ENCODE results near the gene GNAQ. TPM values are rescaled to one million over a fixed set of nuclear protein-coding genes. Genes with fewer than 3 reads are reported as not detected.

The GNAQ gene
- total RNA-seq, 3 donors from 2014 or later (not counting 1 experiment from before 2014, with no cell fraction given) = 17.8 to 51.6 (median 24.5) TPM

DNA sequence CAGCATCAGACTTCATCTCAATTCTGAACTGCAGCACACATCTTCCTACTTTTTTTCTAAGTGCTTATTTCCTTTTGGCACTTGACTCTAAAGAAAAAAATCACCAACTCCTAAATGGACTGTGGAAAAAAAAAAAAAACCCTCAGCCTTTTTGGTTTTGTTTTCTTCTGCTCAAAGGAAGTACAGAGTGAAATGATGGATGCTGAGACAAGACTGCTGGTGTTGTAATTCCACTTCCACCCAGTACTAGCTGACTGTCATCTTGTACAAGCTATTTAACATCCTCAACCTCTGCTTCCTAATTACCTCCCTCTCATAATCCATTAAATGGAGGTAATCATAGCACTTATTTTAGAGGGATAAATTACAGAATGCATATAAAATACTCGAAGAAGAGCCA lies 212.0 kb downstream of the GNAQ start:
- DNase-seq = no peak
- Mint-ChIP-seq H3K9me3 (no peaks in the 10 kb centered on the region), H3K36me3 (no peaks in the 10 kb centered on the region), H3K27me3 (ENCODE audit: low read depth in 2 of 2) (peaks cover 0 to 2% of the 10 kb centered on the region in 2 donors), H3K27ac (no peak overlapping the region), H3K4me1 (no peaks in the 10 kb centered on the region), H3K4me3 (no peak overlapping the region)
- Histone ChIP-seq H3K36me3 (ENCODE audit: control insufficient read depth, insufficient read depth, low read length) (no peaks in the 10 kb centered on the region), H3K27me3 (ENCODE audit: control insufficient read depth, insufficient read depth, low read length) (no peaks in the 10 kb centered on the region), H3K9me3 (ENCODE audit: control insufficient read depth, insufficient read depth, low read length) (no peaks in the 10 kb centered on the region), H3K4me1 (ENCODE audit: control insufficient read depth, insufficient read depth, low read length) (no peaks in the 10 kb centered on the region), H3K27ac (ENCODE audit: low read length) (no peak overlapping the region), H3K4me3 (ENCODE audit: low read length) (no peak overlapping the region)
- no CpG with 5 or more reads among the region's 1 CpG for WGBS (ENCODE audit: insufficient coverage)
- ATAC-seq = no peak
- TF ChIP-seq CTCF (IDR thresholded peaks at IDR 0.05) = no peak
- intact Hi-C loops (cut with micrococcal nuclease) = loop anchor here (10.0 kb wide), 1 partner anchor 215 kb away; the partner anchor contains the start of gene GNAQ

- TF ChIP-seq CTCF (IDR thresholded peaks at IDR 0.05) = no peak
- H3K4me1 ChIP-seq (ENCODE audit: control insufficient read depth, insufficient read depth, low read length) = no peaks in the 10 kb centered on the region
- no peaks in the 10 kb centered on the region for H3K9me3 Mint-ChIP-seq
- 81% methylated on average over 7 of the region's 7 CpGs for WGBS (ENCODE audit: insufficient coverage)
- H3K36me3 Mint-ChIP-seq = no peaks in the 10 kb centered on the region
- DNase-seq (no peak), ATAC-seq (no peak)
- H3K27me3 Mint-ChIP-seq (ENCODE audit: low read depth in 2 of 2) = no peaks in the 10 kb centered on the region
- intact Hi-C loops (cut with micrococcal nuclease) = no loop called here
- no peaks in the 10 kb centered on the region for H3K4me1 Mint-ChIP-seq
- H3K27ac Mint-ChIP-seq = no peak overlapping the region
- no peak overlapping the region for H3K4me3 ChIP-seq (ENCODE audit: low read length)
- H3K9me3 ChIP-seq (ENCODE audit: control insufficient read depth, insufficient read depth, low read length) = no peaks in the 10 kb centered on the region
- H3K4me3 Mint-ChIP-seq = no peak overlapping the region
- H3K27ac ChIP-seq (ENCODE audit: low read length) = no peak overlapping the region
- H3K36me3 ChIP-seq (ENCODE audit: control insufficient read depth, insufficient read depth, low read length) = no peaks in the 10 kb centered on the region
- no peaks in the 10 kb centered on the region for H3K27me3 ChIP-seq (ENCODE audit: control insufficient read depth, insufficient read depth, low read length)
Observed at GRCh38 chr9:77817590-77818311, 213.9 kb downstream of the GNAQ start.

DNA sequence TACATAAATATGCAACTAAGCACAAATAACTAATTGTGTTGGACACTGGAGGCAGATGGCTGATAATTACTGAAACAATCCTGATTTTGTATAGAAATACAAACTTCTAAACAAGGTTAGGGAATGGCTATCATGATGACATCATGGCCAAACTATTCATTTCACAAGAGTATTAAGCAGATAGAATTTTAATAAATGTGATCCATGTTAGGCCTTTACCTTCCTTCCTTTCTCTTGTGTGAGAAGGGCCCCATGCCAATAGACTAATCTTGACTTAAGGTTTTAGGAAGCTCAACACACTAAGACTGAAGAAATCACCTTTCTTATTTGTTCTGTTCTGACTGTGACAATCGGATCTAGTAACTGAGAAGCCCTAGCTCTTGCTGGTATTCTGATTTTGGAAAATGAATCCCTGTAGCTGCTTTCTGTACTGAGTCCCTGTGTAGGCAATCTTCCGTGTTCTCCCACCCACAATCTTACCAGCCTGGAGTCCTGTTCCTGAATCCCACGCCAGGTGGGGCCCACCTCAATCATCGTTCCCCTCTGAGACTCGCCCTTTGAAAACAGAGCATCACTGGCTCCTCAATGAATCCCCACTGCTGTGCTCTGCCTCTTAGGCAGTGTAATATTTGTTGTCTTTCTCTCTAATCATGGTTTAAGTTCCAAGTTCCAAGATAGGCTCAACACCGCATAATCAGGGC lies 214.8 kb downstream of the GNAQ start:
- no peaks in the 10 kb centered on the region for H3K4me1 ChIP-seq (ENCODE audit: control insufficient read depth, insufficient read depth, low read length)
- no peaks in the 10 kb centered on the region for H3K27me3 ChIP-seq (ENCODE audit: control insufficient read depth, insufficient read depth, low read length)
- Mint-ChIP-seq H3K4me3 (no peak overlapping the region), H3K36me3 (no peaks in the 10 kb centered on the region), H3K27me3 (ENCODE audit: low read depth in 2 of 2) (no peaks in the 10 kb centered on the region), H3K27ac (no peak overlapping the region), H3K9me3 (no peaks in the 10 kb centered on the region), H3K4me1 (no peaks in the 10 kb centered on the region)
- ATAC-seq = no peak
- no peak overlapping the region for H3K27ac ChIP-seq (ENCODE audit: low read length)
- intact Hi-C loops (cut with micrococcal nuclease) = no loop called here
- WGBS (ENCODE audit: insufficient coverage) = 97% methylated on average over 6 of the region's 6 CpGs
- no peak for TF ChIP-seq CTCF (IDR thresholded peaks at IDR 0.05)
- H3K4me3 ChIP-seq (ENCODE audit: low read length) = no peak overlapping the region
- no peaks in the 10 kb centered on the region for H3K36me3 ChIP-seq (ENCODE audit: control insufficient read depth, insufficient read depth, low read length)
- H3K9me3 ChIP-seq (ENCODE audit: control insufficient read depth, insufficient read depth, low read length) = no peaks in the 10 kb centered on the region
- DNase-seq = no peak

Measured in natural killer cell (primary cell).